Ovary (tissue), 3 donors: Measurements from ENCODE around the gene IFIT5.

Source experiments
- POLR2A ChIP-seq: fragments of 450-650 bp; IDR thresholded peaks from one replicate; pipeline ENCODE4 v1.6.1; 2017; ENCODE audit warnings: antibody characterized with exemption, mild to moderate bottlenecking, moderate library complexity
- TF ChIP-seq, protein P1 (sequence below), 3 donors: fragments of 450-650 bp in 2 of 3; fragments of 200-600 bp in 1 of 3; IDR thresholded peaks; one replicate each; pipeline versions ENCODE4 v1.5.1 to v1.8.0; 2016 to 2022; ENCODE audit warnings: antibody characterized with exemption in 3 of 3, mild to moderate bottlenecking in 1 of 3
- donor health status: DM: no; HTN: no; CAD: no.

GRCh38 chr10:89388806-89389205, 25.6 kb upstream of the IFIT5 start:
- TF ChIP-seq, protein P1, sequence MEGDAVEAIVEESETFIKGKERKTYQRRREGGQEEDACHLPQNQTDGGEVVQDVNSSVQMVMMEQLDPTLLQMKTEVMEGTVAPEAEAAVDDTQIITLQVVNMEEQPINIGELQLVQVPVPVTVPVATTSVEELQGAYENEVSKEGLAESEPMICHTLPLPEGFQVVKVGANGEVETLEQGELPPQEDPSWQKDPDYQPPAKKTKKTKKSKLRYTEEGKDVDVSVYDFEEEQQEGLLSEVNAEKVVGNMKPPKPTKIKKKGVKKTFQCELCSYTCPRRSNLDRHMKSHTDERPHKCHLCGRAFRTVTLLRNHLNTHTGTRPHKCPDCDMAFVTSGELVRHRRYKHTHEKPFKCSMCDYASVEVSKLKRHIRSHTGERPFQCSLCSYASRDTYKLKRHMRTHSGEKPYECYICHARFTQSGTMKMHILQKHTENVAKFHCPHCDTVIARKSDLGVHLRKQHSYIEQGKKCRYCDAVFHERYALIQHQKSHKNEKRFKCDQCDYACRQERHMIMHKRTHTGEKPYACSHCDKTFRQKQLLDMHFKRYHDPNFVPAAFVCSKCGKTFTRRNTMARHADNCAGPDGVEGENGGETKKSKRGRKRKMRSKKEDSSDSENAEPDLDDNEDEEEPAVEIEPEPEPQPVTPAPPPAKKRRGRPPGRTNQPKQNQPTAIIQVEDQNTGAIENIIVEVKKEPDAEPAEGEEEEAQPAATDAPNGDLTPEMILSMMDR (IDR thresholded peaks at IDR 0.05), result no peak
- no peak for TF ChIP-seq POLR2A
